ENCODE results near the gene CAMKV.

Gene CAMKV

DNA sequence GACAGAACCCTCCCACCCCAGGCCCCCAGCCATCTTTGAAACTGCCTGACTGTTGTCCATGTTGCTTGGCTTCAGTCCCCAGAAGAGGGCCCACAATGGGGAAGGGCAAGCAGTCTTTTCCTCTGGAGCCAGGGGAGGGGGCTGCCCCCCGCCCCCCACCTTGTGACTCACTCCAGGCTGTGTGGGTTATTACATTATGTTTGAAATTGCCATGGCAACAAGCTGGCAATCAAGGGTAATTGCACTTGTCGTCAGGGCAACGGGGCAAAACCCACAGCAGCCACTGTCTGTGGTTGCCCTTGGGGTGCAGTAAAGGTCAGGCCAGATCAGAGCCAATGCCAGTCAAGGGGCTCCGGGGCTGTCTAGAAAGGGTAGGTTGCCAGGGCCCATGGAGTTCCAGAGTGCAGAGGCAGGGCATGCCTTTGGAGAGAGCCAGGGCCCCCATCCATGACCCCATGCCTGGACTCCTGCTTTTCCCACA, 3.1 kb upstream of the CAMKV start:
- TF ChIP-seq EZH2 (optimal IDR thresholded peaks at IDR 0.05; ENCODE audit: low read depth, low read length) (no peak), CTCF (IDR thresholded peaks at IDR 0.05; ENCODE audit: low read length) (no peak), EZH2phosphoT487 (IDR thresholded peaks at IDR 0.05; ENCODE audit: low read length) (no peak)
- DNase-seq, result no peak
- H4K20me1 ChIP-seq (ENCODE audit: insufficient read depth, low read length), result no peaks in the 10 kb centered on the region

GRCh38 chr3:49871531-49872153, 1.9 kb upstream of the CAMKV start:
- H3K27me3 ChIP-seq (replicated peaks; ENCODE audit: insufficient read depth, low read length), result peaks cover 27% of the 10 kb centered on the region
- no peak overlapping the region for H3K27ac ChIP-seq (ENCODE audit: low read length)
- no peak overlapping the region for H3K4me2 ChIP-seq (ENCODE audit: low read depth, low read length)
- no peaks in the 10 kb centered on the region for H3F3A ChIP-seq (ENCODE audit: insufficient read depth, low read length)
- TF ChIP-seq CTCF (IDR thresholded peaks at IDR 0.05; ENCODE audit: low read length) (no peak), EZH2 (optimal IDR thresholded peaks at IDR 0.05; ENCODE audit: low read depth, low read length) (no peak), EZH2phosphoT487 (IDR thresholded peaks at IDR 0.05; ENCODE audit: low read length) (no peak)
- no peak overlapping the region for H3K9ac ChIP-seq (ENCODE audit: low read length)
- H3K79me2 ChIP-seq (ENCODE audit: low read length), result no peaks in the 10 kb centered on the region
- no peaks in the 10 kb centered on the region for H3K4me1 ChIP-seq (ENCODE audit: low read length)
- H3K9me2 ChIP-seq (replicated peaks; ENCODE audit: insufficient read depth, low read length), result no peaks in the 10 kb centered on the region
- H2AFZ ChIP-seq (ENCODE audit: low read length), result no peak overlapping the region
- DNase-seq, result no peak
- no peaks in the 10 kb centered on the region for H3K36me3 ChIP-seq (replicated peaks; ENCODE audit: insufficient read depth, low read length)
- no peaks in the 10 kb centered on the region for H3K9me3 ChIP-seq (replicated peaks; ENCODE audit: insufficient read depth, low read length)
- no peaks in the 10 kb centered on the region for H4K20me1 ChIP-seq (ENCODE audit: insufficient read depth, low read length)
- no peak overlapping the region for H3K4me3 ChIP-seq (ENCODE audit: low read length)

More for the DNA sequence above, 3.1 kb upstream of the CAMKV start:
- Histone ChIP-seq H2AFZ (ENCODE audit: low read length) (no peak overlapping the region), H3K4me2 (ENCODE audit: low read depth, low read length) (no peak overlapping the region), H3K27me3 (replicated peaks; ENCODE audit: insufficient read depth, low read length) (peaks cover 27% of the 10 kb centered on the region), H3F3A (ENCODE audit: insufficient read depth, low read length) (no peaks in the 10 kb centered on the region), H3K9me2 (replicated peaks; ENCODE audit: insufficient read depth, low read length) (no peaks in the 10 kb centered on the region), H3K9me3 (replicated peaks; ENCODE audit: insufficient read depth, low read length) (no peaks in the 10 kb centered on the region), H3K79me2 (ENCODE audit: low read length) (no peaks in the 10 kb centered on the region), H3K4me1 (ENCODE audit: low read length) (no peaks in the 10 kb centered on the region), H3K9ac (ENCODE audit: low read length) (no peak overlapping the region), H3K36me3 (replicated peaks; ENCODE audit: insufficient read depth, low read length) (no peaks in the 10 kb centered on the region), H3K27ac (ENCODE audit: low read length) (no peak overlapping the region), H3K4me3 (ENCODE audit: low read length) (no peak overlapping the region)

GRCh38 chr3:49868862-49869466, 742 bp downstream of the CAMKV start:
- Histone ChIP-seq H3K9me3 (replicated peaks; ENCODE audit: insufficient read depth, low read length) (no peaks in the 10 kb centered on the region), H3K27me3 (replicated peaks; ENCODE audit: insufficient read depth, low read length) (peaks cover 51% of the 10 kb centered on the region), H3K79me2 (ENCODE audit: low read length) (no peaks in the 10 kb centered on the region), H3F3A (ENCODE audit: insufficient read depth, low read length) (no peaks in the 10 kb centered on the region), H3K4me3 (ENCODE audit: low read length) (peak overlapping the region; percentile 31; the same call in 1 of the 2 replicates), H4K20me1 (ENCODE audit: insufficient read depth, low read length) (no peaks in the 10 kb centered on the region), H3K9me2 (replicated peaks; ENCODE audit: insufficient read depth, low read length) (no peaks in the 10 kb centered on the region), H3K4me2 (ENCODE audit: low read depth, low read length) (peak overlapping the region; percentile 59; the same call in 1 of the 2 replicates), H3K27ac (ENCODE audit: low read length) (no peak overlapping the region), H3K9ac (ENCODE audit: low read length) (no peak overlapping the region), H2AFZ (ENCODE audit: low read length) (no peak overlapping the region), H3K36me3 (replicated peaks; ENCODE audit: insufficient read depth, low read length) (no peaks in the 10 kb centered on the region), H3K4me1 (ENCODE audit: low read length) (no peaks in the 10 kb centered on the region)
- TF ChIP-seq EZH2 (optimal IDR thresholded peaks at IDR 0.05; ENCODE audit: low read depth, low read length) (no peak), CTCF (IDR thresholded peaks at IDR 0.05; ENCODE audit: low read length) (no peak), EZH2phosphoT487 (IDR thresholded peaks at IDR 0.05; ENCODE audit: low read length) (no peak)
- DNase-seq, result no peak

All from MM.1S (cell line).